ENCODE data around the gene CCDC9. TPM values are rescaled to one million over a fixed set of nuclear protein-coding genes. Genes with fewer than 3 reads are reported as not detected.
"Not testable (repeated sequence)": the region's sequence is repeated elsewhere in the genome, so short reads cannot be mapped to it uniquely, and the experiment has no call there.

Gene CCDC9
- total RNA-seq, 1 experiment from 2014 or later, result 38.2 TPM

GRCh38 chr19:47260476-47260875, 4.2 kb downstream of the CCDC9 start:
- TF ChIP-seq CTCF (IDR thresholded peaks at IDR 0.05; ENCODE audit: unreplicated experiment), result no peak
- no peak overlapping the region for H3K4me3 Mint-ChIP-seq (ENCODE audit: low read depth, unreplicated experiment)
- no peaks in the 10 kb centered on the region for H3K27me3 Mint-ChIP-seq (ENCODE audit: unreplicated experiment)
- CTCF ChIA-PET, result no interaction called here
- H3K27ac Mint-ChIP-seq (ENCODE audit: unreplicated experiment), result no peak overlapping the region
- intact Hi-C loops (cut with micrococcal nuclease; ENCODE audit: unreplicated experiment), result no loop called here
- BruUV-seq (replicated peaks), result no TSS peak
- no peaks in the 10 kb centered on the region for H3K9me3 Mint-ChIP-seq (ENCODE audit: low read depth, unreplicated experiment)
- H3K4me1 Mint-ChIP-seq (ENCODE audit: low read depth, unreplicated experiment), result peaks cover 25% of the 10 kb centered on the region
- H3K36me3 Mint-ChIP-seq (ENCODE audit: insufficient read depth, unreplicated experiment), result peaks cover 59% of the 10 kb centered on the region
- DNase-seq, result no peak

- H3K27me3 Mint-ChIP-seq (ENCODE audit: unreplicated experiment); BruUV-seq (replicated peaks); DNase-seq; H3K4me3 Mint-ChIP-seq (ENCODE audit: low read depth, unreplicated experiment); intact Hi-C loops (cut with micrococcal nuclease; ENCODE audit: unreplicated experiment); H3K9me3 Mint-ChIP-seq (ENCODE audit: low read depth, unreplicated experiment); H3K27ac Mint-ChIP-seq (ENCODE audit: unreplicated experiment): not testable (repeated sequence)
- CTCF ChIA-PET, result interaction anchor here (0.7 kb wide), 1 partner anchor 690 kb away, joined by 3 read pairs; no protein-coding TSS in a partner anchor
- peaks cover 25% of the 10 kb centered on the region for H3K4me1 Mint-ChIP-seq (ENCODE audit: low read depth, unreplicated experiment)
- peaks cover 59% of the 10 kb centered on the region for H3K36me3 Mint-ChIP-seq (ENCODE audit: insufficient read depth, unreplicated experiment)
Observed at GRCh38 chr19:47261946-47262793, 5.8 kb downstream of the CCDC9 start.

- intact Hi-C loops (cut with micrococcal nuclease; ENCODE audit: unreplicated experiment), result no loop called here
- no TSS peak for BruUV-seq (replicated peaks)
- Mint-ChIP-seq H3K36me3 (ENCODE audit: insufficient read depth, unreplicated experiment) (peaks cover 61% of the 10 kb centered on the region), H3K4me1 (ENCODE audit: low read depth, unreplicated experiment) (peaks cover under 1% of the 10 kb centered on the region), H3K27me3 (ENCODE audit: unreplicated experiment) (no peaks in the 10 kb centered on the region), H3K4me3 (ENCODE audit: low read depth, unreplicated experiment) (no peak overlapping the region), H3K9me3 (ENCODE audit: low read depth, unreplicated experiment) (no peaks in the 10 kb centered on the region), H3K27ac (ENCODE audit: unreplicated experiment) (no peak overlapping the region)
- CTCF ChIA-PET, result no interaction called here
- DNase-seq, result no peak
- no peak for TF ChIP-seq CTCF (IDR thresholded peaks at IDR 0.05; ENCODE audit: unreplicated experiment)
Observed at GRCh38 chr19:47264629-47265028, 8.3 kb downstream of the CCDC9 start.

- intact Hi-C loops (cut with micrococcal nuclease; ENCODE audit: unreplicated experiment), result no loop called here
- no TSS peak for BruUV-seq (replicated peaks)
- Mint-ChIP-seq H3K4me1 (ENCODE audit: low read depth, unreplicated experiment) (no peaks in the 10 kb centered on the region), H3K9me3 (ENCODE audit: low read depth, unreplicated experiment) (no peaks in the 10 kb centered on the region), H3K36me3 (ENCODE audit: insufficient read depth, unreplicated experiment) (peaks cover 59% of the 10 kb centered on the region), H3K27ac (ENCODE audit: unreplicated experiment) (no peak overlapping the region), H3K27me3 (ENCODE audit: unreplicated experiment) (no peaks in the 10 kb centered on the region), H3K4me3 (ENCODE audit: low read depth, unreplicated experiment) (no peak overlapping the region)
- DNase-seq, result no peak
- CTCF ChIA-PET, result interaction anchor here (0.7 kb wide), 1 partner anchor 603 kb away, joined by 3 read pairs; no protein-coding TSS in a partner anchor
- TF ChIP-seq CTCF (IDR thresholded peaks at IDR 0.05; ENCODE audit: unreplicated experiment), result no peak
Observed at GRCh38 chr19:47266401-47266941, 10.1 kb downstream of the CCDC9 start.

GRCh38 chr19:47267350-47267759, 11.0 kb downstream of the CCDC9 start:
- Mint-ChIP-seq H3K36me3 (ENCODE audit: insufficient read depth, unreplicated experiment) (peaks cover 68% of the 10 kb centered on the region), H3K27ac (ENCODE audit: unreplicated experiment) (no peak overlapping the region), H3K9me3 (ENCODE audit: low read depth, unreplicated experiment) (no peaks in the 10 kb centered on the region), H3K4me3 (ENCODE audit: low read depth, unreplicated experiment) (no peak overlapping the region), H3K4me1 (ENCODE audit: low read depth, unreplicated experiment) (peaks cover 4% of the 10 kb centered on the region), H3K27me3 (ENCODE audit: unreplicated experiment) (no peaks in the 10 kb centered on the region)
- CTCF ChIA-PET, result no interaction called here
- BruUV-seq (replicated peaks), result no TSS peak
- intact Hi-C loops (cut with micrococcal nuclease; ENCODE audit: unreplicated experiment), result no loop called here
- DNase-seq, result no peak
- no peak for TF ChIP-seq CTCF (IDR thresholded peaks at IDR 0.05; ENCODE audit: unreplicated experiment)
